Psoas muscle (tissue), 8 donors: ENCODE results near the gene WTAP. TPM values are rescaled to one million over a fixed set of nuclear protein-coding genes. Genes with fewer than 3 reads are reported as not detected.
A peak's percentile ranks its signal among the peaks of the same experiment; 100 is the strongest.
"Not testable (repeated sequence)": the region's sequence is repeated elsewhere in the genome, so short reads cannot be mapped to it uniquely, and the experiment has no call there.

Experiments
- ATAC-seq, 4 donors: fragments of 200-7000 bp; cut with Tn5 transposase; one replicate each; pipeline ENCODE4 v1.9.1; 2020; ENCODE audit warnings: moderate library complexity in 3 of 4, mild to moderate bottlenecking in 2 of 4
- DNase-seq, 2 donors: peaks; one replicate each; pipeline ENCODE4 v3.0.0-alpha.2; 2020
- H3K27ac ChIP-seq: fragments of 200-600 bp; one replicate; pipeline ENCODE4 v1.8.0; 2022
- H3K27me3 ChIP-seq, 3 donors: fragments of 200-600 bp in 1 of 3; one replicate each; pipeline versions ENCODE4 v1.6.1 to v1.8.0; 2013 to 2022; ENCODE audit warnings: low read length in 2 of 3, mild to moderate bottlenecking in 2 of 3, moderate library complexity in 1 of 3; ENCODE audit not compliant: insufficient read depth in 3 of 3
- H3K36me3 ChIP-seq, 2 donors: fragments of 200-600 bp in 1 of 2; one replicate each; pipeline versions ENCODE4 v1.6.1 to v1.8.0; 2013 to 2022; ENCODE audit warnings: low read depth in 1 of 2, mild to moderate bottlenecking in 1 of 2, moderate library complexity in 1 of 2; ENCODE audit not compliant: insufficient read depth in 1 of 2
- H3K4me1 ChIP-seq: fragments of 200-600 bp; one replicate; pipeline ENCODE4 v1.8.0; 2022
- H3K4me3 ChIP-seq: fragments of 200-600 bp; one replicate; pipeline ENCODE4 v1.8.0; 2022; ENCODE audit warnings: mild to moderate bottlenecking
- H3K9me3 ChIP-seq: fragments of 200-600 bp; one replicate; pipeline ENCODE4 v1.8.0; 2022
- WGBS, 3 donors: extraction: QIAGEN DNeasy Blood & Tissue Kit; methylation state at CpG; one replicate each; pipeline versions ENCODE4 v1.1.6 to v1.1.7; 2013; 5-methylcytosine and 5-hydroxymethylcytosine counted together
- intact Hi-C, 2 donors: fragments of 100-400 bp; cut with DNase I; formaldehyde crosslinking; loops; one replicate each; pipeline versions ENCODE4 v1.11.0 to v1.14.2; 2022
- polyA plus RNA-seq, 3 donors: library from polyadenylated mRNA; stranded (reverse); fragments of 200-250 nt; gene quantifications; one replicate each; pipeline ENCODE4 v1.2.3, GENCODE V29; 2013
- total RNA-seq, 4 donors: library from RNA; stranded (reverse); fragmentation: NEBNext Ultra II Directional in 2 of 4; extraction: Animal tissue kit (Norgen Biotek cat#: 25700) in 2 of 4; gene quantifications; one replicate each; pipeline versions ENCODE4 v1.2.1 to v1.2.4, GENCODE V29; 2021 to 2023
- TF ChIP-seq, protein P1 (sequence below): fragments of 200-600 bp; IDR thresholded peaks from one replicate; pipeline ENCODE4 v1.8.0; 2022; ENCODE audit warnings: antibody characterized with exemption
- donor health status: healthy with polysubstance abuse.
- donor health status: DM: no; HTN: no; CAD: no; lungs with moderate emphysema.
- donor health status: Bipolar disorder and iron deficiency.
- donor health status: healthy.
- donor health status: DM: yes; HTN: yes; CAD: no.
- donor health status: DM: no; HTN: no; CAD: no.
- donor health status: DM: no; HTN: no; CAD: no.
- donor health status: DM: yes; HTN: yes; CAD: no.

The WTAP gene
- total and polyA plus RNA-seq, 7 donors: 51.8 to 284 (median 131) TPM

DNA sequence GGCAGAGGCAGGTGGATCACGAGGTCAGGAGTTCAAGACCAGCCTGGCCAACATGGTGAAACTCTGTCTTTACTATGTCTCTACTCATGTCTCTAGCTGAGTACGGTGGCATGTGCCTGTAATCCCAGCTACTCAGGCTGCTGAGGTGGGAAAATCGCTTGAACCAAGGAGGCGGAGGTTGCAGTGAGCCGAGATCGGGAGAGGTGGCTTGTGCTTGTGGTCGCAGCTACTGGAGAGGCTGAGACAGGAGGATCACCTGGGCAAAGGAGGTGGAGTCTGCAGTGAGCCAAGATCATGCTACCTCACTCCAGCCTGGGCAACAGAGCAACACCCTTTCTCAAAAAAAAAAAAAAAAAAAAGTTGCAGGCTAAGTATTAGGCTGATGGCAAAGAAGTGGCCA is 8.0 kb upstream of the WTAP start:
- intact Hi-C loops: no loop called here
- Histone ChIP-seq H3K27ac (no peak overlapping the region), H3K9me3 (no peaks in the 10 kb centered on the region), H3K36me3 (peaks cover 0 to 8% of the 10 kb centered on the region in 2 donors), H3K4me1 (peaks cover 35% of the 10 kb centered on the region), H3K4me3 (no peak overlapping the region), H3K27me3 (no peaks in the 10 kb centered on the region)
- TF ChIP-seq, protein P1, sequence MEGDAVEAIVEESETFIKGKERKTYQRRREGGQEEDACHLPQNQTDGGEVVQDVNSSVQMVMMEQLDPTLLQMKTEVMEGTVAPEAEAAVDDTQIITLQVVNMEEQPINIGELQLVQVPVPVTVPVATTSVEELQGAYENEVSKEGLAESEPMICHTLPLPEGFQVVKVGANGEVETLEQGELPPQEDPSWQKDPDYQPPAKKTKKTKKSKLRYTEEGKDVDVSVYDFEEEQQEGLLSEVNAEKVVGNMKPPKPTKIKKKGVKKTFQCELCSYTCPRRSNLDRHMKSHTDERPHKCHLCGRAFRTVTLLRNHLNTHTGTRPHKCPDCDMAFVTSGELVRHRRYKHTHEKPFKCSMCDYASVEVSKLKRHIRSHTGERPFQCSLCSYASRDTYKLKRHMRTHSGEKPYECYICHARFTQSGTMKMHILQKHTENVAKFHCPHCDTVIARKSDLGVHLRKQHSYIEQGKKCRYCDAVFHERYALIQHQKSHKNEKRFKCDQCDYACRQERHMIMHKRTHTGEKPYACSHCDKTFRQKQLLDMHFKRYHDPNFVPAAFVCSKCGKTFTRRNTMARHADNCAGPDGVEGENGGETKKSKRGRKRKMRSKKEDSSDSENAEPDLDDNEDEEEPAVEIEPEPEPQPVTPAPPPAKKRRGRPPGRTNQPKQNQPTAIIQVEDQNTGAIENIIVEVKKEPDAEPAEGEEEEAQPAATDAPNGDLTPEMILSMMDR: no peak
- WGBS, 3 donors: 95 to 97% (median 96%) methylated on average over 7 of the region's 7 CpGs
- ATAC-seq: no peak
- DNase-seq: no peak

DNA sequence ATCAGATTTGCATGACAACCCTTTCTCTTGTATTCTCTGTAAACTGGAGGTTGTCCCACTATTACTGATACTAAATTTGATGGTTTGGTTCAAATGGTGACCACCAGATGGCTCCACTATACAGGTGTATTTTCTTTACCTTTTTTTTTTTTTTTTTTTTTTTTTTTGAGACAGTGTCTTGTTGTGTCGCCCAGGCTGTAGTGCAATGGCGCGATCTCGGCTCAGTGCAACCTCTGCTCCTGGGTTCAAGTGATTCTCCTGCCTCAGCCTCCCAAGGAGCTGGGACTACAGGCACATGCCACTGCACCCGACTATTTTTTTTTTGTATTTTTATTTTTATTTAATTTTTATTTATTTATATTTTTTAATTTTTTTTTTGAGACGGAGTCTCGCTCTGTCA is 6.6 kb upstream of the WTAP start:
- Histone ChIP-seq H3K4me1 (peaks cover 29% of the 10 kb centered on the region), H3K27me3 (no peaks in the 10 kb centered on the region), H3K9me3 (no peaks in the 10 kb centered on the region), H3K27ac (no peak overlapping the region), H3K4me3 (no peak overlapping the region), H3K36me3 (peaks cover 0 to 11% of the 10 kb centered on the region in 2 donors)
- ATAC-seq (no peak), DNase-seq (no peak)
- TF ChIP-seq, protein P1: peak; percentile 59
- 79 to 82% (median 80%) methylated on average over 7 of the region's 7 CpGs for WGBS, 3 donors
- intact Hi-C loops: no loop called here

DNA sequence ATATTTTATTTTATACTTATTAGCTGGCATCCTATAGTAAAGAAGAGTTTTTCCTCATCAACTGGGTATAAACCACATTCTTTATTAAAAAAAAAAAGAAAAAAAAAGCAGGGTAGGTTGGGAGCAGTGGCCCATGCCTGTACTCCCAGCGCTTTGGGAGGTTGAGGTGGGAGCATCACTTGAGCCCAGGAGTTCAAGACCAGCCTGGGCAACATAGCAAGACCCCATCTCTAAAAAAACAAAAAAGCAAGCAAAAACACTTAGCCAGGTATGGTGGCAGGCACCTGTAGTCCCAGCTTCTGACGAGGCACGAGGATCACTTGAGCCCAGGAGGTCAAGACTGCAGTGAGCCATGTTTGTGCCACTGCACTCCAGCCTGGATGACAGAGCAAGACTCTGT is 5.3 kb upstream of the WTAP start:
- peaks cover 28% of the 10 kb centered on the region for H3K4me1 ChIP-seq
- intact Hi-C loops, ATAC-seq, DNase-seq, H3K27ac ChIP-seq, H3K9me3 ChIP-seq, H3K4me3 ChIP-seq, H3K27me3 ChIP-seq: not testable (repeated sequence)
- H3K36me3 ChIP-seq: peaks cover 0 to 11% of the 10 kb centered on the region in 2 donors
- WGBS, 3 donors: 97 to 99% (median 98%) methylated on average over 3 of the region's 3 CpGs

DNA sequence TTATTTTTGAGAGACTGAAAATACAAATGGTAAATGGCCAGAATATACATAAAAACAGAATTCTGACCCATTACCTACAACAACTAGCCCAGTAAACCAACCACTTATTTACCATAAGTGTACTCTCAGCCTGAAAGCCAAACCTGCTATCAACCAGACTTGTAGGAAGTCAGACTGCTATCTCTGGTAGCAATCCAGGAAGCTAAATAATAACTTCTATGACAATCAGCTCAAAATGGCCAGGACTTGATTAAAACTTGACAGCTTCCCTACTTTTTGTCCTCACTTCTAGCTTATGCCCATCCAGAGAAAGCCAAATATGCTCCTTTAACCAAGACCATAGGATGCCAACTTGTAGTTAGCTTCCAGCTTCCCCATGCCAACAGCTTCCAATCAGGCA is 4.7 kb upstream of the WTAP start:
- Histone ChIP-seq H3K27me3 (no peaks in the 10 kb centered on the region), H3K27ac (no peak overlapping the region), H3K4me3 (no peak overlapping the region), H3K9me3 (no peaks in the 10 kb centered on the region), H3K36me3 (peaks cover 0 to 11% of the 10 kb centered on the region in 2 donors), H3K4me1 (peaks cover 21% of the 10 kb centered on the region)
- DNase-seq (no peak), ATAC-seq (no peak)
- intact Hi-C loops: no loop called here
- TF ChIP-seq, protein P1: no peak

DNA sequence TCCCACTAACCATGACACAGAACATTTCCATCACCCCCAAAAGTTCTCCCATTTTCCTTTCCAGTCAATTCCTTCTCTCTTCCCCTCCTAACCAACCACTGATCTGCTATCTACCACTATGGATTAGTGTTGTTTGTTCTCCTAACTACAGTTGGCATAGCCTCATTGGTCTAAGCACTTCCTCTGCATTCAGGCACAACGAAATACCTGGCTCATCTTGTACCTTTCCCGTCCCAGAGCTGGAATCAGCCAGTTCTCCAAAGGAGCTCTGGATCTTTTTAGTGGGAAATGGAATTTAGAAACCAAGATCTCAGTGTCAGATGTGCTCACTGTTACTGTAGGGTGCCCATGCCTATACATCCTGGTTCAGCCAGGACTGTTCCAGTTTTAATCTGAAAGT is 4.0 kb upstream of the WTAP start:
- Histone ChIP-seq H3K36me3 (peaks cover 0 to 11% of the 10 kb centered on the region in 2 donors), H3K4me3 (no peak overlapping the region), H3K27ac (no peak overlapping the region), H3K4me1 (peaks cover 17% of the 10 kb centered on the region), H3K27me3 (no peaks in the 10 kb centered on the region), H3K9me3 (no peaks in the 10 kb centered on the region)
- intact Hi-C loops: no loop called here
- WGBS, 3 donors: 89 to 98% (median 91%) methylated on average over 2 of the region's 2 CpGs
- ATAC-seq: no peak
- DNase-seq: no peak
- TF ChIP-seq, protein P1: no peak
